ENCODE measurements around the gene LSAMP.

- TF ChIP-seq CTCF (IDR thresholded peaks at IDR 0.05) (no peak), EZH2 (IDR thresholded peaks at IDR 0.05; ENCODE audit: borderline replicate concordance, insufficient read depth, low read depth, low read length, poor library complexity, severe bottlenecking) (no peak)
Measured at GRCh38 chr3:116288485-116288884, 156.8 kb downstream of the LSAMP start.
